Left lung (tissue), 10 donors: ENCODE measurements around the gene VPS45. TPM values are rescaled to one million over a fixed set of nuclear protein-coding genes. Genes with fewer than 3 reads are reported as not detected.
A peak's percentile ranks its signal among the peaks of the same experiment; 100 is the strongest.

ENCODE experiments used
- ATAC-seq: fragments of 200-7000 bp; cut with Tn5 transposase; one replicate; pipeline ENCODE4 v1.9.1; 2020; ENCODE audit warnings: moderate library complexity
- DNase-seq, 4 donors: peaks; one replicate each; pipeline ENCODE4 v3.0.0-alpha.2; 2013 to 2020
- H3K27ac ChIP-seq, 2 donors: fragments of 200-600 bp; sonication (generic) in 1 of 2; one replicate each; pipeline versions ENCODE4 v1.5.0 to v1.8.0; 2020 to 2021
- H3K27me3 ChIP-seq, 2 donors: fragments of 200-600 bp; sonication (generic) in 1 of 2; one replicate each; pipeline versions ENCODE4 v1.5.0 to v1.8.0; 2020 to 2021
- H3K36me3 ChIP-seq, 2 donors: fragments of 200-600 bp; sonication (generic) in 1 of 2; one replicate each; pipeline versions ENCODE4 v1.5.0 to v1.8.0; 2020 to 2021
- H3K4me1 ChIP-seq, 2 donors: fragments of 200-600 bp; one replicate each; pipeline ENCODE4 v1.8.0; 2021
- H3K4me3 ChIP-seq, 2 donors: fragments of 200-600 bp; sonication (generic) in 1 of 2; one replicate each; pipeline versions ENCODE4 v1.5.0 to v1.8.0; 2020 to 2021; ENCODE audit warnings: mild to moderate bottlenecking in 1 of 2
- H3K9me3 ChIP-seq, 2 donors: fragments of 200-600 bp; sonication (generic) in 1 of 2; one replicate each; pipeline versions ENCODE4 v1.5.0 to v1.8.0; 2020 to 2021
- CTCF ChIP-seq, 2 donors: fragments of 200-600 bp; sonication (generic) in 1 of 2; IDR thresholded peaks; one replicate each; pipeline versions ENCODE4 v1.5.0 to v1.8.0; 2021; ENCODE audit warnings: antibody characterized with exemption in 2 of 2
- intact Hi-C, 2 donors: fragments of 100-400 bp; cut with DNase I; formaldehyde crosslinking; loops; one replicate each; pipeline versions ENCODE4 v1.11.2 to v1.14.2; 2022
- polyA plus RNA-seq, 6 donors: library from polyadenylated mRNA; unstranded; fragments of 120-200 nt; gene quantifications; one replicate each; pipeline ENCODE4 v1.2.1, GENCODE V29; 2013; ENCODE audit not compliant: insufficient read length in 6 of 6
- total RNA-seq, 2 donors: library from RNA; stranded (reverse); fragmentation: NEBNext Ultra II Directional; extraction: Animal tissue kit (Norgen Biotek cat#: 25700); gene quantifications; one replicate each; pipeline ENCODE4 v1.2.1, GENCODE V29; 2021
- donor health status: DM: no; HTN: yes; CAD: no.
- donor health status: DM: no; HTN: no; CAD: no.

VPS45 gene
- total and polyA plus RNA-seq, 8 donors, result 36.7 to 81.2 (median 68.3) TPM

DNA sequence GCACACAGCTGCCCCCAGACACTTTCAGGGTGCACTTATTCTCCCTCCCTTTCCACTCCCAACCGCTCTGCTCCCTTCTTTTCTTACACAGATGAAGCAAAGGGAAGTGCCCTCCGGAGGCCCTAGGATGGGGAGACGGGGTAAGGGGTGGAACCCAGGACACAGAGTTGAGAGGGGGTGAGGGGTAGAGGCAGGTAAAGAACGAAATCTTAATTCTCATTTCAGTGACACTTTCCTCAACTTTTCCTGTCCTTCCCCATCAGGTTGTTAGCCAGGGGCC is 94.9 kb downstream of the VPS45 start:
- Histone ChIP-seq H3K27me3 (no peaks in the 10 kb centered on the region), H3K36me3 (peaks cover 0 to 24% of the 10 kb centered on the region in 2 donors), H3K9me3 (no peaks in the 10 kb centered on the region), H3K27ac (peak overlapping the region; percentile 89 to 95), H3K4me1 (peaks cover 12 to 86% of the 10 kb centered on the region in 2 donors), H3K4me3 (peak overlapping the region in 1 of 2 donors; percentile 18)
- intact Hi-C loops, result loop anchor here in 1 of 2 donors (10.0 kb wide), 1 partner anchor 198 kb away; no protein-coding TSS in a partner anchor
- DNase-seq (no peak), ATAC-seq (no peak)
- peak in 1 of 2 donors; percentile 14 for TF ChIP-seq CTCF (IDR thresholded peaks at IDR 0.05)

GRCh38 chr1:150162862-150163706 is 95.5 kb downstream of the VPS45 start:
- no peaks in the 10 kb centered on the region for H3K27me3 ChIP-seq
- H3K4me1 ChIP-seq, result peaks cover 12 to 81% of the 10 kb centered on the region in 2 donors
- peak; percentile 85 to 97 (median 92) for DNase-seq
- TF ChIP-seq CTCF (IDR thresholded peaks at IDR 0.05), result no peak
- intact Hi-C loops, result loop anchor here in 1 of 2 donors (10.0 kb wide), 1 partner anchor 198 kb away; no protein-coding TSS in a partner anchor
- H3K9me3 ChIP-seq, result no peaks in the 10 kb centered on the region
- H3K4me3 ChIP-seq, result peak overlapping the region in 1 of 2 donors; percentile 18
- H3K27ac ChIP-seq, result peak overlapping the region; percentile 89 to 95
- peaks cover 0 to 19% of the 10 kb centered on the region in 2 donors for H3K36me3 ChIP-seq
- ATAC-seq, result peak; percentile 94

GRCh38 chr1:150164224-150164623 is 96.6 kb downstream of the VPS45 start:
- ATAC-seq (peak; percentile 1), DNase-seq (no peak)
- Histone ChIP-seq H3K36me3 (peaks cover 0 to 9% of the 10 kb centered on the region in 2 donors), H3K4me3 (no peak overlapping the region), H3K9me3 (no peaks in the 10 kb centered on the region), H3K27me3 (no peaks in the 10 kb centered on the region), H3K27ac (peak overlapping the region; percentile 89 to 95), H3K4me1 (peaks cover 12 to 75% of the 10 kb centered on the region in 2 donors)
- intact Hi-C loops, result loop anchor here in 1 of 2 donors (10.0 kb wide), 1 partner anchor 199 kb away; no protein-coding TSS in a partner anchor
- no peak for TF ChIP-seq CTCF (IDR thresholded peaks at IDR 0.05)

- Histone ChIP-seq H3K36me3 (peaks cover 0 to 3% of the 10 kb centered on the region in 2 donors), H3K27ac (peak overlapping the region in 1 of 2 donors; percentile 89), H3K9me3 (no peaks in the 10 kb centered on the region), H3K4me1 (peaks cover 12 to 70% of the 10 kb centered on the region in 2 donors), H3K4me3 (no peak overlapping the region), H3K27me3 (no peaks in the 10 kb centered on the region)
- ATAC-seq (no peak), DNase-seq (no peak)
- no peak for TF ChIP-seq CTCF (IDR thresholded peaks at IDR 0.05)
- intact Hi-C loops, result loop anchor here in 1 of 2 donors (5.0 to 10.0 kb wide), 2 partner anchors 87 to 200 kb away; no protein-coding TSS in a partner anchor
These were observed 97.2 kb downstream of the VPS45 start for GRCh38 chr1:150164779-150165178.
